HG02678 (cell line): ENCODE data around the gene OXT.
"Not testable (repeated sequence)": the region's sequence is repeated elsewhere in the genome, so short reads cannot be mapped to it uniquely, and the experiment has no call there.

Source experiments
- ATAC-seq: cut with Tn5 transposase; IDR thresholded peaks from one replicate; pipeline ENCODE4 v1.9.1; 2021; ENCODE audit warnings: mild to moderate bottlenecking, moderate library complexity; ENCODE audit not compliant: unreplicated experiment

Gene OXT

GRCh38 chr20:3109350-3110302 lies 38.2 kb downstream of the OXT start:
- no peak for ATAC-seq

GRCh38 chr20:3111507-3111906 lies 40.1 kb downstream of the OXT start:
- ATAC-seq: no peak

GRCh38 chr20:3111995-3112394 lies 40.6 kb downstream of the OXT start:
- ATAC-seq: no peak

- ATAC-seq: no peak
Observed at GRCh38 chr20:3115190-3116107, 44.0 kb downstream of the OXT start.

- ATAC-seq: no peak
Observed at GRCh38 chr20:3116341-3116740, 44.9 kb downstream of the OXT start.

GRCh38 chr20:3117839-3118379 lies 46.5 kb downstream of the OXT start:
- ATAC-seq: not testable (repeated sequence)

GRCh38 chr20:3119044-3119443 lies 47.6 kb downstream of the OXT start:
- no peak for ATAC-seq

- ATAC-seq: no peak
Observed at GRCh38 chr20:3121271-3121911, 50.0 kb downstream of the OXT start.
